HG02870 (cell line): ENCODE measurements around the gene OSBPL2.
A peak's percentile ranks its signal among the peaks of the same experiment; 100 is the strongest.

ENCODE experiments used
- ATAC-seq: cut with Tn5 transposase; IDR thresholded peaks from one replicate; pipeline ENCODE4 v1.9.1; 2021; ENCODE audit warnings: mild to moderate bottlenecking, moderate library complexity; ENCODE audit not compliant: unreplicated experiment

Gene OSBPL2

DNA sequence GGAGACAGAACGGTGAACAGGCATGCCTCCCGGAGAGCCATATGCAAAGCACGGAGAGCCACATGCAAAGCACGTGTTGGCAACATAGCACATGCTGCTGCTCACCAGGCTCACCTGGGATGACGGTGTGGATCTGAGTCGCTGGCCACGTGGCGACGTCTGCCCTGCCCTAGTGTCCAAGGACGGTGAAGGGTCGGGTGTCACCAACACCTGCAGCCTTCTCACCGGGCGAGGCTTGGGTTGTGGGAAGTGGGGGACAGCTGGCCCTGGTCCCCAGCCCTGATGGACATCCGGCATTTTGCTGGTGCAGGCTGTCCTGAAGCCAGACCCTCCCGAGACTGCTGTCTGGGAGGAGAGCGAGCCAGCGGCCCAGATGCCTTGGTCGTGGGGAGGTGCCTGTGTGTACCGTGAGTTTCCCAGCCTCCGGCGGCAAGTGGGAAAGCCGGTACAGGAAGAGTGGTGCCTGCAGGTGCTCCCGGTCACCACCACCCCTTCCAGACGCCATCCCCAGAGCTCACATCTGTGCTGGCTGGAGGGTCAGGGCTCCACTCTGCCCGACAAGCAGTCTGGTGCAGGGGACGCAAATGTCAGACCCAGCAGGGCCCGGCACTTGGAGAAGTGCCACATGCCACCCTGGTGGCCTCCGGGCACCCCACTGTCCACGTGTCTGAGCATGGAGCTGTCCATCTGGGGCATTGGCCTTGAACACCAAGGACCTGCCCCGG is 58.6 kb downstream of the OSBPL2 start:
- no peak for ATAC-seq

DNA sequence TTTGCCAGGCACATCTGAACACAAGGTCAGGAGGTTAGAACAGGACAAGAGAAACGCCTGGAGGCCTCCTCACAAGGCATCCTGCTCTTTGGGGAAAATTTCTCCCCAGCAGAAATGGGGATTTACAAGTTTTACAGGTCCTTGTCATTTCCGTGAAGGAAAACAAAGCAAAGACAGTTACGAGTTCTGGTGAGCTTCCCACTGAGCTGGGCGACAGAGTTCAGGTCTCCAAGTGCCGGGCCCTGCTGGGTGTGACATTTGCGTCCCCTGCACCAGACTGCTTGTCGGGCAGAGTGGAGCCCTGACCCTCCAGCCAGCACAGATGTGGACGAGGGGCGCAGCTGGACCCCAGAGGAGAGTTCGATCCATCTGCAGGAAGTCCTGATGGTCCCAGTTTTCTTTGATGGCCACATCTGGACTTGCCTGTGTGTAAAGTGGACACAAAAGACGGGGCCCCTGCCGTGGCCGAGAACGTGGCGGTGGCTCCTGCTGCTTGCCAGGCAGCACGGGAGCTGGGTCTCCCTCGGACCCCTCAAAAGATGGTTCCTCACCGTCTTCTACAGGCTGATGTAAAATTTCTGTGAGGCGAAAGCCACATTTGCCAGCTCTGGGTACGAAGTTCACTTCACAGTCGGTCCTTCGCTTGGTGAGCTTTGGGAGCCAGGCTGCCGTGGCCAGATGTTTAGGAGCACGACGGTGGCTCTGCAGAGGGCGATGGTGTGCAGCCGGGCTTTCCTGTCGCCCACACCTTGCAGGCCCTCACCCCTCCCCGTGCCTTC is 59.3 kb downstream of the OSBPL2 start:
- ATAC-seq: no peak

DNA sequence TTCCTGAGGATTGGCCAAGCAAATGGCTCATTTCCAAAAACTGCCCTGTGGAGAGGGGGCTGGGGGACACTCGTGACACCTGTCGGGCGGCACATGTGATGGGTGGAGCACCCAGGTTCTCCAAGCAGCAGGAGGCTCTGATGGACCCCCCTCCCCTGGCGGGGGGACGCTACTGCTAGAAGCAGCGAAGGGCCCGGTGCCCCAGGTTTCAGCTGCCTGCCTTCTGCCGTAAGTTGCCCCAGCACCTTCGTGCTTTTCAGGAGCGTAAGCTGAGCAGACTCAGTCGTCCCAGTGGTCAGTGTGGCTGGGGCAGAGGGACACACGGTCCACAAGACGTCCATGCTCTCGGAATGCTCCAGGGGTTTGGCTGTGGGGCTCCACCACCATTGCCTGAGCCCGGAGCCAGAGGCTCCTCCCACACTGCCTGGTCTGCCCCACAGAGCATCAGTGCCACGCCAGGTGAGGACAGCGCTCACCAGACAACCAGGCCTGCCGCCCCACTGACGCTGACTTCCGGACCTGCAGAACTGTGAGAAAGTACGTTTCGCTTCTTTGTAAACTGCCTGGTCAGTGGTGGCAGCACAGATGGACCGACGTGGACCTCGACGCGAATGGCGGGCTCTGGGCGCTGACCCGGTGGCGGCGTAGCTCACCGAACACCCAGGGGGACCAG is 60.4 kb downstream of the OSBPL2 start:
- ATAC-seq: no peak

DNA sequence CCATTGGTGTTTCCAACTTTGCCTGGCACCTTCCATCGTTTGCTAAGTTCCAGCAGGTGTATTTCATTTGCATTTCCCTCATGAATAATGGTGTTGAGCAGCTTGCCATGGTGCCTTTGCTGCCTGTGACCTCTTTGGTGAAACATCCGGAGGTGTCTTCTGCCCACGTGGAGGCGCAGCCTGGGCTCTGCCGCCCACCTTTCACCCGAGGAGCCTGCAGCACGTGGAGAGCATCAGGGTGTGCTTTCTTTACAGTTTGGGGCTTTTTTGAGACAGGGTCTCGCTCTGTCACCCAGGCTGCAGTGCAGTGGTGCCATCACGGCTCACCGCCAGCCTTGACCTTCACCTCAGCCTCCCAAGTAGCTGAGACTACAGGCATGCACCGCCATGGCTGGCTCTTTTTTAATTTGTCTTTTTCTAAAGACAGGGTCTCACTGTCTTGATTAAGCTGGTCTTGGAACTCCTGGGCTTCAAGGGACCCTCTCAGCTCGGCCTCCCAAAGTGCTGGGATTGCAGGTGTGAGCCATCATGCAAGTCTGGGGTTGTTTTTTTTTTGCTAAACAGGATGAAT is 61.4 kb downstream of the OSBPL2 start:
- no peak for ATAC-seq

DNA sequence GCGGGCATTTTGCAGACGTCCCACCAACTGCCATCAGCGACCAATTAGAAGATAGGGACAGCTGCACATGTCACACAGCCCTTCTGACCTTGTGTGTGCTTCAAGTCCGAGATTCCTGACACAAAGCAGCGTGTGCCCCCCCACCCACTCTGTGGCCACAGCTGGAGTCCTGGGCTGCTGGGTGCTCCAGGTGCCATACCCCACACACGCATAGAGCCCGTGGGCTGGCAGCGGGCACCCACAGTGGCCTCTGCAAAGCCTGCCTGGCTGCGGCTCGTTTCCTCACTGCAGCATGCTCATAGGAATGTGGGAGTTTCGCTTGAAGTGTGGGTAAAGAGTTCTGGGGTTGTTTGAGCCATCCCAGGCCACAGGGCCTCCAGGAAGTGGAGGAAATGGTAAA is 62.0 kb downstream of the OSBPL2 start:
- no peak for ATAC-seq

DNA sequence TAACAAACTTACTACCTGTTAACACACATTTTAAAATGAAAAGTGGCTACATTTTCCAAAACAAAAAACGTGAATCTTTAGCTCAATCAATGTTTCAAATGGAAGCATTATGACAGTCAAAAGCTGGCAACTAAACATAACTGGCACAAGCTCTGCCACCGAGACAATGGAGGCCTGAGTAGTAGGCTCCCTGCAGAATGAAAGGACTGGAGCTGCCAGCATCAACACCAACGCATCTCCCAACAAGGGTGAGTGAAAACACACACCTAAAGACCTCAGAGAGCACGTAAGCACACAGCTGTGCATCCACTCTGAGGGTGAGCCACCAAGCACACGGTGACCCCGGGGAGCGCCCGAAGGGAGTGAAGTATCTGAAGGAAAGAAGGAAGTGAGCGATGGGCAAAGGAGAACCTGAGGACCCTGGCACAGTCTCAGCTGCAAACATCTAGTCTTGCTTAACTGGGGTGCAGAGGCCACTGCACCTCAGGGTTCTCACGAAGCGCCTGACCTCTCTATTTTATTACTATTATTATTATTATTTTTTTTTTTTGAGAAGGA is 62.9 kb downstream of the OSBPL2 start:
- ATAC-seq: no peak

DNA sequence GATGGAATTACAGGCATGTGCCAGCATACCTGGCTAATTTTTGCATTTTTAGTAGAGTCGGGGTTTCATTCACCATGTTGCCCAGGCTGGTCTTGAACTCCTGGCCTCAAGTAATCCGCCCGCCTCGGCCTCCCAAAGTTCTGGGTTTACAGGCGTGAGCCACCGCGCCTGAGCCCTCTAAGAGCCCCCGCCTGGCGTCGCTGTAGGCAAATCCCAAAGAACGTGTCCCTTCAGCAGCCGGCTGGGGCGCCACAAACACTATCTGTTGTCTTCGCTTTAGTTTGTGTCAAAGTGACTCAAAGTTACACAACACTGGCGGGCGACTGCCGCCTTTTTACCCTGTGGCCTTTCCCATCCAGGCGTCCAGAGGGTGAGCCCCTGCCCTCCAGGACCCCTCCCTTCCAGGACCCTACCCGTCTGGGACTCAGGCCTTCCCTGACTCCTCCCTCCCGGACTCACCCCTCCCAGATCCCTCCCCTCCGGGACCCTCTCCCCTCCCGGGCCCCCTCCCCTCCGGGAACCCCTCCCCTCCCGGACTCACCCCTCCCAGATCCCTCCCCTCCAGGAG is 63.5 kb downstream of the OSBPL2 start:
- ATAC-seq: peak; percentile 41

DNA sequence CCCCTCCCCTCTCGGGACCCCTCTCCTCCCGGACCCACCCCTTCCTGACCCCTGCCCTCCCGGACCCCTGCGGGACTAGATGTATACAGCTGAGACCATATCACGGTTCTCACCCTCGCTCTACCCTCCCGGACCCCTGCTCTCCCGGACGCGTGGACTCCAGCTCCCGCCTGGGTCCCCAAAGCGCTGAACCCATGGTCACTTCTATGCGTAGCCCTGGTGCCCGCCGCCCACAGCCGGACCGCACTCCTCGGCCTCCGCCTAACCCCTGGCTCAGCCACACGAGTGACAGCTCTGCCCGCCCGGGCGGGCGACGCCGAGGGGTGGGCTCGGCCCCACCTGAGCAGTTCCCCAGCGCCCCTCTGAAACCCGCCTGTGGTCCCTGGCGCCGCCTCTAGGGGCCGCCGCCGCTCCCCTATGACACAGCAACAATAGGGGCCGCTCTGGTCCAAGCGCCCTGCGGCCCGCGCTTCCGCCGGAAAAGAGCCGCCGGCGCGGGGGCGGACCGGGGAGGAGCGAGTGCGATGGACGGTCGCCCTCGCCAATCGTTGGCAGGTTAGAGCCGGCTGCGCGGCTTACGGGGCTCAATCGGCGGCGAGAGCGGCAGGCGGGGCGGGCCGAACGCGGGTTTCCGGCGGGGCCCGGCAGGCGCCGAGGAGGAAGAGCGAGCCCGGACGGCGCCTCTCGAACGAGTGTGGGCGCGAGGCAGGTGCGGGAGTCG is 64.2 kb downstream of the OSBPL2 start, which contains the start of gene ADRM1:
TSS of gene ADRM1 (plus strand) at position 657 of the 721 bp plus-strand sequence. CDS start 572 bp downstream, outside the sequence.
- ATAC-seq: peak; percentile 81

DNA sequence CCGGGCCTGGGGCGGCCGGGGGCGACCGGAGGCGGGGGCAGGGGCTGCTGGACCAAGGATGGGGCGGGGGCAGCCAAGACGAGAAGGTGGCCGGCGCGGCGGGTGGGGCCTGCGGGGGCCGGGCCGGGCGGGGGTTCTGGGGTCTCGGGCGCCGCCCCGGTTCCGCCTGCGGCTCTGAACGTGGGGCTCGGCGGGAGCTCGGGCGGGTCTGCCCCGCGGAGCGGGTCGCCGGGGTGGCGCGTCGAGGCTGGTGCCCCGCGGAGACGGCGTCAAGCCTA is 64.7 kb downstream of the OSBPL2 start:
- ATAC-seq: no peak

DNA sequence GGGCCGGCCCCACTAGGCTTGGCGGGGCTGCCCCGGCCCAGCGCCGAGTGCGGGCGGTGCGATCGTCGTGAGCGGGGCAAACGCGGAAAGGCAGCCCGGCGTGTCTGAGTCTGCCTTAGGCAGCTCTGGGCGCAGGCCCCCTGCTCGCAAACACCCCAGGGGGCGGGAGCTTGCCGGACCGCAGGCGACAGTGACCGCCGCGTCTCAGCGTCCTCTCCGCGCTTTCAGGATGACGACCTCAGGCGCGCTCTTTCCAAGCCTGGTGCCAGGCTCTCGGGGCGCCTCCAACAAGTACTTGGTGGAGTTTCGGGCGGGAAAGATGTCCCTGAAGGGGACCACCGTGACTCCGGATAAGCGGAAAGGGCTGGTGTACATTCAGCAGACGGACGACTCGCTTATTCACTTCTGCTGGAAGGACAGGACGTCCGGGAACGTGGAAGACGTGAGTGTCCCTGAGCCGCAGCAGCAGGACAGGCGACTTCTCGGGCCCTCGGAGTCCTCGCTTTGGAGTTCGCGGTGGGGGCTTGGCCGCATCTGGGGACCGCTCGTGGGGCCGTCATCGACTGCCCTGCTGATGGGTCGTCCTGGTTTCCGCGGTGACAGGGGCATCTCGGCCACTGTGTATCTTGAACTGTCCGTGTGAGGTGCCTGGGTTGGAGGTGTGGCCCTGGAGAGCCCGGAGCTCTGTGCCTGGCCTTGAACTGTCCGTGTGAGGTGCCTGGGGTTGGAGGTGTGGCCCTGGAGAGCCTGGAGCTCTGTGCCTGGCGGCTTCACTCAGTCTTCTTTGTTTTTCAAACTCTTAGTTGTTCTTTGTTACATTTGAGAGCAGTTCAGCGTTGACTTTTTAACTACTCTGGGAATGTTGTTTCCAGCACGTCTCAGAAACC is 65.3 kb downstream of the OSBPL2 start:
- no peak for ATAC-seq

DNA sequence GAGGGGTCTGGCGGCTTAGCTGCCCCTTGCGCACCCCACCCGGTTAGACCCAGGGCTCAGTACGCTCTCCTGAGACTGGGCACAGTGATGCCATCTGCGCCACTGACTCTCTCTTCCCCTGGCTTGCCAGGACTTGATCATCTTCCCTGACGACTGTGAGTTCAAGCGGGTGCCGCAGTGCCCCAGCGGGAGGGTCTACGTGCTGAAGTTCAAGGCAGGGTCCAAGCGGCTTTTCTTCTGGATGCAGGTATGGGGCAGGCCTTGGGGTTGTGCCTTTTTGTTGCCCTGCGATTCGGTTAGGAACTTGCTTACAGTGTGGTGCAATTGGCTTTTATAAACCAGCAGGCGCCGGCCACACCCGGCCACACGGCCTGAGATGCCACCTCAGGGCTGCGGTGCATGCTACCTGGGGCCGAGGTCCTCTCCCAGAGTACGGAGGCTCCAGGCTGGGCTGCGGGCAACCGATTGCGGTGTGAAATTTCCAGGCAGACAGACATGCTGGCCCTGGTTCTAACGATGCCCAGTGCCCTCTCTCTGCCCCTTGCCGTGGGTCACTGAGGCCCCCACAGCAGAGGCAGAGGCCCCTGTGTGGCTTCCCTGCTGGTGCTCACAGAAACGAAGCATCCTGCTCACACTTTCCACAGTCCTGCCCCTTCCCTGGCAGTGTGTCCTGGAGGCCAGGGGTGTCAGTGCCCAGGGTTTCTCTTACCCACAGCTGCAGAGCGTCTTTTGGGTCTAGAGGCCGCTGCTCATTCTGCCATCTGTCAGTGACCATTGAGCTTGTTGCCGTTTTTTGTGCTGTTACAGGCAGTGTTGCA is 66.2 kb downstream of the OSBPL2 start:
- no peak for ATAC-seq

DNA sequence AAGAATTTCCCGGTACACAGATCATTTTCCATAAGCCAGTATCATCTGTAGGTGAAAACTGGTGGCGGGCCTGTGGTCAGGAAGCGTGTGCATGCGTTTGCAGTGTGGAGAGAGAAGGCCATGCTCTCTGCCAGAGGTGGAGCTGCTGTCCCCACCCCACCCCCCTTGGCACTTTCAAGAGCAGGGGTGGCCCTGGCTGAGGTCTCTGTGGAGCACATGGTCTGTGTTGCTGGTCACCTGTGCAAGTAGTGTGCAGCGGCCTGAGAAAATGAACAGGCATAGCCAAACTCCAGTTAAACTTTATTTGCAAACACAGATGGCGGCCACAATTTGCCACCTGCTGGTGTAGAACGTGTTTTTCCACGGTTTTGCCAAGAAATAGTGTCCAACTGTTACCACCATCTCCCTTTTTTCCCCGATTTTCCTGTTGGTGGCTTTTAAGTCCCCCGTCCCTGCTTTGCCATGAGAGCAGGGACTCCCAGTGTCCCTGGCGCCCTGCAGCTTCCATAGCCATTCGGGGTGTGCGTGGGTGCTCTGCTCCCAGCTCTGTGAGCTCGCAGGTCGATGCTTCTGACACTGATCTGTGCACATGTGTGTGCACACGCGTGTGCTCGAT is 66.9 kb downstream of the OSBPL2 start:
- ATAC-seq: no peak

DNA sequence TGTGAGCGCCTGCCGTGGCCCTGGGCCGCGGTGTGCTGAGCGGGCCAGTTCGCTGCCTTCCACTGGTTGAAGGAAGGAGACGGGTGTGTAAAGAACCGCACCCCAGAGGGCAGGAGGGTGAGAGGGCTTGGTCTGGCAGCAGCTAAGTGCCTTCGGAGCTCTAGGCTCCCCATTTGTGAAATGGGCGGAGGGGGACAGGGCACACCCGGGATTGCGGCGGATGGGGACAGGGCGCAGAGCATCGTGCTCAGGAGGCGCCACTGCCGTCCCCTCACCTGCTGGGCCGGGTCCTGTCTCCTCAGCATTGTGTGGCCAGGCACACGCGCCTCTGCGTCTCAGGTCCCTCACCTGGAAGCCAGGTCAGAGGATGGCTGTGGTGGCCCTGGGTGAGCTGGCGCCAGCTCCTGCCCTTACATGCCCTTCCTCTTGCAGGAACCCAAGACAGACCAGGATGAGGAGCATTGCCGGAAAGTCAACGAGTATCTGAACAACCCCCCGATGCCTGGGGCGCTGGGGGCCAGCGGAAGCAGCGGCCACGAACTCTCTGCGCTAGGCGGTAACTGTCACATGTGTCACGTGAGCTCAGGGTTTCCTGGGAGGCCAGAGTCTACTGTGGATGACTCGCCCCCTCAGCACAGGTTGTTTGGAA is 67.6 kb downstream of the OSBPL2 start:
- no peak for ATAC-seq

DNA sequence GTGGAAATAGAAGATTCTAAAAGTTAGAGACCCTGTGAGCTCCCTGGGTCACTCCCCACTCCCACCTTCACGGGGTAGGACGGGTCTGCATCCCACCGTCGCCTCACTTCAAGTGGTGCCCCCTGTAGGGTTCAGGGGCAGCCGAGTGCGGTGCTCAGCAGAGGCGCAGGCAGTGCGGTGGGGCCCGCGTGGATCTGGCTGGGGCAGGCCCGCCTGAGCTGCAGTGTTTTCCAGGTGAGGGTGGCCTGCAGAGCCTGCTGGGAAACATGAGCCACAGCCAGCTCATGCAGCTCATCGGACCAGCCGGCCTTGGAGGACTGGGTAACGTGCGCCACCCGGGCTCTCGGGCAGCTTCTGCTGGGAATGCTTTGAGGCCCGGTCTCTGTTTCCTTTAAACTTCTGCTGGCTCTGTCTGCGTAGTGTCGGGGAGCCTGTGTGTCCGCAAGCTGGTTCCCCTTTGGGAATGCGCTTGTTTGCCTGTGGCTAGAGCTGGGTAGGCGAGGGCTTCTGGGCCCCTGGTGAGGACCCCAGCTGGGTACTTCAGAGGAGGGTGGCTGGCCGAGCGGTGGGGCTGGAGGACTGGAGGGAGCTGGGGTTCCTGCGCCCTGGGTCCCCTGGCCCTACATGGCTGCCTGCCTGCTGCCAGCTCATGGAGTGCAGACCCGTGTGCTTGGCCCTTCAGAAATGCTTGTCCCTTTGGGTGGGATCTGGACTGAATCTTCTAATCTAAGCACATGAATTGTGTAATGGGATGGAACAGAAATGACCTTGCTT is 68.3 kb downstream of the OSBPL2 start:
- no peak for ATAC-seq

DNA sequence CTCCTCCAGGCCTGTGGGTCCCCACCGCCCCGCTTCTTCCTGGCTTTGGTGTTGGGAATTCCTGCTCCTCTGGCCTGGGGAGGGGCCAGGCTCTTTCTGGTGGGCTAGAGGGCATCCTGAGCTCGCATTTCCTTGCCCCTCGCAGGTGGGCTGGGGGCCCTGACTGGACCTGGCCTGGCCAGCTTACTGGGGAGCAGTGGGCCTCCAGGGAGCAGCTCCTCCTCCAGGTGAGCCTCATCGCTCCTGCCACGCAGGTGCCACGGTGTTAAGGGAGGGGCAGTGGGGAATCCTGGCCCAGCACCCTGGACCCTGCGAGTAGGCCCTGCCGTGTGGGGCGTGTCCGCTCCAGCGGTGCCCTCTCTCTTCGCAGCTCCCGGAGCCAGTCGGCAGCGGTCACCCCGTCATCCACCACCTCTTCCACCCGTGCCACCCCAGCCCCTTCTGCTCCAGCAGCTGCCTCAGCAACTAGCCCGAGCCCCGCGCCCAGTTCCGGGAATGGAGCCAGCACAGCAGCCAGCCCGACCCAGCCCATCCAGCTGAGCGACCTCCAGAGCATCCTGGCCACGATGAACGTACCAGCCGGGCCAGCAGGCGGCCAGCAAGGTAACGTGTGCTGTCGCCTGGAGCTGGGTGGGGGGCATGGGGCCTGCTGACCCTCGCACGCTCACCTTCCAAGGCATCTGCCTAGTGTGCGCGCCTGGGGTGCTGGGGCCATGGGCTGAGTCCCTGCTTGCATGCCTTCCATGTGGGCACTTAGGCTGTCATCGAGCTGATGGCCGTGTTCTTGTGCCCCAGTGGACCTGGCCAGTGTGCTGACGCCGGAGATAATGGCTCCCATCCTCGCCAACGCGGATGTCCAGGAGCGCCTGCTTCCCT is 69.1 kb downstream of the OSBPL2 start:
- no peak for ATAC-seq
